K562 (cell line): ENCODE results near the gene CT47A1. TPM values are rescaled to one million over a fixed set of nuclear protein-coding genes. Genes with fewer than 3 reads are reported as not detected.

Experiments used
- ATAC-seq: fragments of 200-7000 bp; cut with Tn5 transposase; 3 replicates; pipeline ENCODE4 v1.9.1; 2020; ENCODE audit warnings: moderate library complexity
- BruUV-seq: library from RNA; stranded (reverse); fragments of 400-500 nt; replicated peaks from 2 replicates; lab custom pipeline; 2021; lab: Mats Ljungman, UMichigan
- CTCF ChIA-PET: fragments of 300-600 bp; formaldehyde crosslinking; extraction: SDS; loops from one replicate; lab custom pipeline; 2021; ENCODE audit warnings: low intra/inter-chr PET ratio; lab: Yijun Ruan, JAX
- POLR2A ChIA-PET: fragments of 300-600, 350-650 bp; sonication (Branson Sonifier 250); formaldehyde crosslinking; extraction: SDS; loops from one replicate; lab custom pipeline; 2021; ENCODE audit warnings: antibody characterized with exemption, inconsistent platforms; lab: Yijun Ruan, JAX
- DNase-seq, 4 experiments: peaks; one replicate each; pipeline versions ENCODE4 v3.0.0 to v3.0.0-alpha.2; 2011 to 2018; ENCODE audit warnings: low spot score in 3 of 4, mixed read lengths in 3 of 4; ENCODE audit errors: extremely low read depth in 1 of 4
- FAIRE-seq: peaks from 2 replicates; lab custom pipeline; 2011; peaks lifted over from hg19 to GRCh38; lab: Jason Lieb, UNC
- H2AFZ ChIP-seq: 2 replicates; pipeline ENCODE4 v1.6.0; 2011; ENCODE audit warnings: low read depth, low read length, control low read depth, inconsistent platforms
- H3K27ac ChIP-seq: fragments of 200-600 bp; 3 replicates; pipeline ENCODE4 v1.8.0; 2011; ENCODE audit warnings: low read depth, mild to moderate bottlenecking, control low read depth, inconsistent platforms, low read length, moderate library complexity, mixed read lengths; ENCODE audit errors: extremely low read depth
- H3K27me3 ChIP-seq, 2 experiments: fragments of 300-600 bp in 1 of 2; 2 replicates in 1 of 2; 3 replicates in 1 of 2; pipeline versions ENCODE4 v1.6.0 to v1.8.0; 2011; ENCODE audit warnings: inconsistent platforms in 2 of 2, low read length in 2 of 2, mild to moderate bottlenecking in 1 of 2, mixed read lengths in 1 of 2, moderate library complexity in 1 of 2; ENCODE audit not compliant: control insufficient read depth in 2 of 2, insufficient read depth in 2 of 2
- H3K36me3 ChIP-seq: fragments of 300-600 bp; 3 replicates; pipeline ENCODE4 v1.8.0; 2011; ENCODE audit warnings: mild to moderate bottlenecking, low read length, inconsistent platforms; ENCODE audit not compliant: control insufficient read depth, insufficient read depth
- H3K4me1 ChIP-seq, 2 experiments: fragments of 200-600 bp in 1 of 2; replicated peaks in 1 of 2; 2 replicates in 1 of 2; 3 replicates in 1 of 2; pipeline versions ENCODE4 v1.5.1 to v1.8.0; 2011; ENCODE audit warnings: inconsistent platforms in 2 of 2, low read length in 2 of 2, mild to moderate bottlenecking in 1 of 2, mixed read lengths in 1 of 2, moderate library complexity in 1 of 2; ENCODE audit not compliant: control insufficient read depth in 2 of 2, insufficient read depth in 2 of 2
- H3K4me2 ChIP-seq: 2 replicates; pipeline ENCODE4 v1.6.1; 2011; ENCODE audit warnings: low read length, control low read depth, inconsistent platforms, mixed read lengths; ENCODE audit not compliant: insufficient read depth
- H3K4me3 ChIP-seq: fragments of 200-600 bp; sonication (generic), shearing (Covaris generic); 2 replicates; pipeline ENCODE4 v1.5.1; 2016; ENCODE audit warnings: control low read depth, inconsistent platforms
- H3K79me2 ChIP-seq: fragments of 200-600 bp; 3 replicates; pipeline ENCODE4 v1.8.0; 2011; ENCODE audit warnings: low read length, inconsistent platforms; ENCODE audit not compliant: control insufficient read depth, insufficient read depth
- H3K9ac ChIP-seq, 2 experiments: 2 replicates each; pipeline versions ENCODE4 v1.6.0 to v1.6.1; 2011; ENCODE audit warnings: low read depth in 2 of 2, low read length in 2 of 2, control low read depth in 1 of 2, inconsistent platforms in 1 of 2, mild to moderate bottlenecking in 1 of 2, mixed read lengths in 1 of 2; ENCODE audit not compliant: insufficient read depth in 1 of 2
- H3K9me1 ChIP-seq: one replicate; pipeline ENCODE4 v1.6.0; 2011; ENCODE audit warnings: inconsistent platforms, mild to moderate bottlenecking, low read length, moderate library complexity; ENCODE audit not compliant: control insufficient read depth, insufficient read depth
- H3K9me3 ChIP-seq: replicated peaks from 2 replicates; pipeline ENCODE4 v1.5.1; 2011; ENCODE audit warnings: low read depth, low read length, inconsistent platforms; ENCODE audit not compliant: control insufficient read depth, insufficient read depth
- H4K20me1 ChIP-seq: replicated peaks from 2 replicates; pipeline ENCODE4 v1.6.1; 2011; ENCODE audit warnings: low read length, inconsistent platforms, mixed read lengths; ENCODE audit not compliant: control insufficient read depth, insufficient read depth
- KLF6 ChIP-seq: fragments of 250-450 bp; sonication (Bioruptor Pico); IDR thresholded peaks from 2 replicates; pipeline ENCODE4 v1.4.0; 2020; ENCODE audit warnings: mild to moderate bottlenecking, moderate library complexity, borderline replicate concordance
- POLR3G ChIP-seq: IDR thresholded peaks from 2 replicates; pipeline ENCODE4 v1.6.1; 2011; ENCODE audit not compliant: insufficient read length, insufficient replicate concordance; ENCODE audit errors: extremely low read depth
- PRDM10 ChIP-seq: fragments of 450-650 bp; IDR thresholded peaks from 2 replicates; pipeline ENCODE4 v1.6.1; 2018; ENCODE audit not compliant: partially characterized antibody
- TCF3 ChIP-seq: sonication (generic); formaldehyde crosslinking; IDR thresholded peaks from 2 replicates; pipeline ENCODE4 v1.4.0; 2020; ENCODE audit warnings: mild to moderate bottlenecking, missing genetic modification reagents
- ZBTB11 ChIP-seq, 3 experiments: fragments of 200-800 bp in 1 of 3; fragments of 250-450 bp in 1 of 3; fragments of 450-650 bp in 1 of 3; sonication (Bioruptor Pico) in 1 of 3; sonication (Bioruptor generic) in 1 of 3; formaldehyde crosslinking in 1 of 3; IDR thresholded peaks; 2 replicates each; pipeline versions ENCODE4 v1.6.1 to v1.8.0; 2016 to 2022; ENCODE audit warnings: mild to moderate bottlenecking in 2 of 3, missing genetic modification characterization in 2 of 3, missing compliant biosample characterization in 1 of 3, moderate library complexity in 1 of 3
- WGBS: fragments of 100-300 bp; shearing (Covaris generic); methylation state at CpG from one replicate; pipeline ENCODE4 v1.1.6; 2016; ENCODE audit warnings: low coverage, mixed read lengths; ENCODE audit not compliant: insufficient coverage; ENCODE audit errors: missing lambda C conversion rate; 5-methylcytosine and 5-hydroxymethylcytosine counted together
- in situ Hi-C: fragments of 300-500 bp; cut with MboI; formaldehyde crosslinking; loops from 4 replicates; pipeline ENCODE4 v1.15.0; 2018; ENCODE audit warnings: inconsistent platforms, mixed read lengths
- intact Hi-C: fragments of 100-400 bp; cut with micrococcal nuclease; formaldehyde crosslinking; loops from 2 replicates; pipeline ENCODE4 v1.14.2; 2022
- polyA plus RNA-seq, 8 experiments: library from polyadenylated mRNA; depleted of rRNA in 4 of 8; stranded (reverse) in 5 of 8; unstranded in 3 of 8; fragments of >200 nt; fragmentation: Nextera tagmentation in 2 of 8; fragmentation: Illumina TruSeq in 1 of 8; extraction: Ambion mirVana in 2 of 8; extraction: Trizol in 1 of 8; gene quantifications; 2 replicates each; pipeline versions ENCODE4 v1.2.1 to v1.2.3, GENCODE V29; 2011 to 2014; ENCODE audit warnings: inconsistent platforms in 1 of 8, missing spikeins in 1 of 8
- total RNA-seq, 7 experiments: library from RNA; depleted of rRNA in 6 of 7; stranded (reverse); fragments of >200 nt in 6 of 7; fragmentation: Illumina TruSeq in 2 of 7; extraction: Trizol in 2 of 7; gene quantifications; 2 replicates each; pipeline versions ENCODE4 v1.2.1 to v1.2.3, GENCODE V29; 2011 to 2021; ENCODE audit warnings: low replicate concordance in 1 of 7

CT47A1 gene
- total and polyA plus RNA-seq, 9 of the 15 experiments (the other 6 are each of a cell fraction or from before 2014, with no cell fraction given): 0.80 TPM; not detected in 8

GRCh38 chrX:121011254-121011653, 25.7 kb upstream of the CT47A1 start:
- H3K27ac ChIP-seq: no peak overlapping the region
- H4K20me1 ChIP-seq: no peaks in the 10 kb centered on the region
- H3K9me3 ChIP-seq: no peaks in the 10 kb centered on the region
- no peaks in the 10 kb centered on the region for H3K79me2 ChIP-seq
- WGBS: 0% methylated on average over 5 of the region's 7 CpGs
- H3K4me3 ChIP-seq: no peak overlapping the region
- TF ChIP-seq KLF6 (CRISPR knock-in tag) (no peak), PRDM10 (peak; percentile 41), ZBTB11 (CRISPR knock-in tag; IDR thresholded peaks at IDR 0.05) (peak in 1 of 3 experiments; percentile 76; a peak in 2 of 6 replicates), TCF3 (0 out of 2 replicates have a peak, but pooled peaks have one; percentile 23), POLR3G (no peak)
- TF ChIP-seq, all 486 proteins: peak for 3
- POLR2A ChIA-PET: no interaction called here
- CTCF ChIA-PET: no interaction called here
- FAIRE-seq (no peak), ATAC-seq (no peak), DNase-seq (peak in 1 of 4 experiments; percentile 14)
- Histone ChIP-seq H2AFZ (no peak overlapping the region), H3K36me3 (no peaks in the 10 kb centered on the region), H3K4me1 (no peaks in the 10 kb centered on the region; a peak in 1 of 5 replicates), H3K4me2 (peak overlapping the region; percentile 11; the same call in 1 of the 2 replicates), H3K9ac (no peak overlapping the region), H3K9me1 (no peaks in the 10 kb centered on the region), H3K27me3 (no peaks in the 10 kb centered on the region)
- intact Hi-C loops: no loop called here
- in situ Hi-C loops: no loop called here
- BruUV-seq: no TSS peak
